SU-DHL-6 (cell line): Measurements from ENCODE around the gene TMEM242.

Experiments used
- H2AFZ ChIP-seq: fragments of 200-600 bp; sonication (generic); 2 replicates; pipeline ENCODE4 v1.6.1; 2014; ENCODE audit warnings: low read depth, mild to moderate bottlenecking, moderate library complexity, mixed read lengths, antibody characterized with exemption, low read length; ENCODE audit not compliant: severe bottlenecking
- H3F3A ChIP-seq: fragments of 200-600 bp; shearing (Covaris generic); 2 replicates; pipeline ENCODE4 v1.6.0; 2016; ENCODE audit warnings: antibody characterized with exemption, mild to moderate bottlenecking; ENCODE audit not compliant: insufficient read depth
- H3K27ac ChIP-seq: fragments of 200-600 bp; sonication (generic); 2 replicates; pipeline ENCODE4 v1.5.1; 2016; ENCODE audit warnings: low read depth, mild to moderate bottlenecking, low read length, moderate library complexity, mixed read lengths
- H3K27me3 ChIP-seq: fragments of 200-600 bp; sonication (generic), shearing (Covaris generic); 2 replicates; pipeline ENCODE4 v1.6.0; 2014; ENCODE audit warnings: mild to moderate bottlenecking, low read length
- H3K36me3 ChIP-seq: fragments of 200-600 bp; sonication (generic); 2 replicates; pipeline ENCODE4 v1.6.1; 2014; ENCODE audit warnings: mild to moderate bottlenecking, low read length, mixed read lengths
- H3K4me2 ChIP-seq: fragments of 300-600, 200-600 bp; shearing (Covaris generic), sonication (generic); 2 replicates; pipeline ENCODE4 v1.6.0; 2014; ENCODE audit warnings: low read length, low read depth, mild to moderate bottlenecking; ENCODE audit not compliant: poor library complexity, severe bottlenecking
- H3K4me3 ChIP-seq: fragments of 200-600 bp; sonication (generic); 2 replicates; pipeline ENCODE4 v1.5.1; 2014; ENCODE audit warnings: antibody characterized with exemption, low read length, mild to moderate bottlenecking, mixed read lengths; ENCODE audit not compliant: insufficient read depth, poor library complexity, severe bottlenecking
- H3K79me2 ChIP-seq: fragments of 200-600 bp; sonication (generic); 2 replicates; pipeline ENCODE4 v1.6.1; 2014; ENCODE audit warnings: mild to moderate bottlenecking, low read length, moderate library complexity; ENCODE audit not compliant: insufficient read depth
- H3K9ac ChIP-seq: fragments of 200-600 bp; sonication (generic); 2 replicates; pipeline ENCODE4 v1.7.0; 2014; ENCODE audit warnings: mild to moderate bottlenecking, low read length
- H3K9me2 ChIP-seq: fragments of 200-600 bp; sonication (generic); replicated peaks from 2 replicates; pipeline ENCODE4 v1.6.1; 2014; ENCODE audit warnings: low read length; ENCODE audit not compliant: insufficient read depth
- H3K9me3 ChIP-seq: fragments of 200-600 bp; sonication (generic); 2 replicates; pipeline ENCODE4 v1.6.1; 2014; ENCODE audit warnings: low read length, mixed read lengths; ENCODE audit not compliant: insufficient read depth
- H4K20me1 ChIP-seq: fragments of 200-600 bp; sonication (generic); 2 replicates; pipeline ENCODE4 v1.6.1; 2014; ENCODE audit warnings: low read depth, mild to moderate bottlenecking, antibody characterized with exemption, low read length, moderate library complexity, mixed read lengths
- CTCF ChIP-seq: fragments of 200-600 bp; sonication (generic); IDR thresholded peaks from one replicate; pipeline ENCODE4 v1.5.1; 2017; ENCODE audit warnings: antibody characterized with exemption, mild to moderate bottlenecking, low read length, moderate library complexity; ENCODE audit not compliant: insufficient read depth, poor library complexity, severe bottlenecking
- EZH2phosphoT487 ChIP-seq: fragments of 200-600 bp; sonication (generic), shearing (Covaris generic); conservative IDR thresholded peaks from 2 replicates; pipeline ENCODE4 v1.6.1; 2018; ENCODE audit warnings: mild to moderate bottlenecking, antibody characterized with exemption, low read length, moderate library complexity, mixed read lengths

The TMEM242 gene

DNA sequence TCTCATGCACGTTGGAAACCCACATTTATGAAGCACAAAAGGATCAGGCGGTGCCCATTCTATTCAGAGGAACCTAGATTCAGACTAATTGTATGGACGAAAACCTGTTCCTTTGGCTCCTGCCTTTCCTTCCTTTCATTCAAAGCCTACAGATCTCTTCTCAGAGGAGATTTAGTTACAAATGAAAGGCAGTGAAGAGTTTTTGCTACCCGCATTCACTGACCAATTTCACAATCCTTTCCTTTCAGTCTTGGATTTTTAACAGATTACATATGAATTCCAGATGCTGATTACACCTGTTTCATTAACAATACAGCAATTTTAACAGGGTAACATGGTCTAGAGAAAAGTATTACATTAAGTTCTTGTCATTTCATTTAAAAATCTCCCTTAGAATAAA is 32.0 kb downstream of the TMEM242 start:
- Histone ChIP-seq H3F3A (no peaks in the 10 kb centered on the region), H3K36me3 (no peaks in the 10 kb centered on the region), H2AFZ (no peak overlapping the region), H3K9ac (no peak overlapping the region), H3K9me3 (no peaks in the 10 kb centered on the region), H4K20me1 (no peaks in the 10 kb centered on the region), H3K27me3 (no peaks in the 10 kb centered on the region), H3K9me2 (no peaks in the 10 kb centered on the region), H3K4me3 (no peak overlapping the region), H3K4me2 (no peak overlapping the region), H3K27ac (no peak overlapping the region), H3K79me2 (no peaks in the 10 kb centered on the region)
- no peak for TF ChIP-seq EZH2phosphoT487
- no peak for TF ChIP-seq CTCF

DNA sequence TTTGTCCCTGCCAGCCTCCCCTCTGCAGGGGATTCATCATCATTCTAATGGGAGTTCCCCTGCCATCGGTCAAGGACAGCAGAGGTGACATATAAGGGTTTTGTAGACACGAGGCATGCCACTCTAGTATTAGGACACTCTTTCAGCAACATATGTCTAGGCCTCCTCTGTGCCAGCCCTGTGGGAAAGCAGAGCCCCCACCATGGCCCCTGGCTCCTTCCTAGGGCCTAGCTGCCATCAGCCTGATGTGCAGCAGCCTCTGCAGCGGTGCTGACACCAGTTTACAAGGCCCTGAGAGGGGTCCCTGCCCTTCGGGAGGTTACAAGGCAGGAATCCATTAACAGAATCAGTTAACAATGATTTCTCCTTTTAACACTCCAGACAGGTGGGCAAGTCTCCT is 32.5 kb downstream of the TMEM242 start:
- Histone ChIP-seq H3K79me2 (no peaks in the 10 kb centered on the region), H3K9ac (no peak overlapping the region), H3K4me3 (no peak overlapping the region), H3K9me2 (no peaks in the 10 kb centered on the region), H3K27ac (no peak overlapping the region), H2AFZ (no peak overlapping the region), H4K20me1 (no peaks in the 10 kb centered on the region), H3K4me2 (no peak overlapping the region), H3K9me3 (no peaks in the 10 kb centered on the region), H3K27me3 (no peaks in the 10 kb centered on the region), H3F3A (no peaks in the 10 kb centered on the region), H3K36me3 (no peaks in the 10 kb centered on the region)
- no peak for TF ChIP-seq EZH2phosphoT487
- no peak for TF ChIP-seq CTCF

- no peaks in the 10 kb centered on the region for H3K36me3 ChIP-seq
- H3K4me2 ChIP-seq = no peak overlapping the region
- H3K9me3 ChIP-seq = no peaks in the 10 kb centered on the region
- no peak overlapping the region for H3K9ac ChIP-seq
- H3K79me2 ChIP-seq = no peaks in the 10 kb centered on the region
- H3K27ac ChIP-seq = no peak overlapping the region
- H4K20me1 ChIP-seq = no peaks in the 10 kb centered on the region
- no peak overlapping the region for H3K4me3 ChIP-seq
- H3K9me2 ChIP-seq = no peaks in the 10 kb centered on the region
- H3F3A ChIP-seq = no peaks in the 10 kb centered on the region
- no peaks in the 10 kb centered on the region for H3K27me3 ChIP-seq
- H2AFZ ChIP-seq = no peak overlapping the region
- TF ChIP-seq CTCF (no peak), EZH2phosphoT487 (no peak)
These were observed 33.6 kb downstream of the TMEM242 start for GRCh38 chr6:157289764-157290163.

DNA sequence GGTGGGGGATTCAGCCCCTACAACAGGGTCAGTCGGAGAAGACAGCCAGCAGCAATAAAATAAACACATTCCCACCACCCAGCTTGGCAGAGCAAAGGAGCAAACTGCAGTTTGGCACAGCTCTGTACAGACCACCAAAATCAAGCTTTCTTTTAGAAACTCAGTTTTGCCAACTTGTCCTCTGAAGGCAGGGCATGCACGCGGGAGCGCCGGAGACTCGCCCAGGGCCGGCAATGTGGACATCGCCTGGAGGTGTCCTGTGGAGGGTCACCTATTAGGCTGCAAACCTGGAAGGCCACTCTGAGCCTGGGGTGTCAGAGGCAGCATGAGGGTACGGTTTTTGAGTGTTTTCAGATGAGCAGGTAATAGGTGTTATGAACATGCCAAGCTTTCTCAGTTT is 34.7 kb downstream of the TMEM242 start:
- Histone ChIP-seq H3K4me3 (no peak overlapping the region), H3K9me3 (no peaks in the 10 kb centered on the region), H3K36me3 (no peaks in the 10 kb centered on the region), H3K79me2 (no peaks in the 10 kb centered on the region), H3K27me3 (no peaks in the 10 kb centered on the region), H3K4me2 (no peak overlapping the region), H4K20me1 (no peaks in the 10 kb centered on the region), H3F3A (no peaks in the 10 kb centered on the region), H3K27ac (no peak overlapping the region), H3K9me2 (no peaks in the 10 kb centered on the region), H2AFZ (no peak overlapping the region), H3K9ac (no peak overlapping the region)
- TF ChIP-seq CTCF (no peak), EZH2phosphoT487 (no peak)
